ENCODE measurements around the gene GADL1. TPM values are rescaled to one million over a fixed set of nuclear protein-coding genes. Genes with fewer than 3 reads are reported as not detected.

The GADL1 gene
- total RNA-seq, 2 donors from 2014 or later = not detected

DNA sequence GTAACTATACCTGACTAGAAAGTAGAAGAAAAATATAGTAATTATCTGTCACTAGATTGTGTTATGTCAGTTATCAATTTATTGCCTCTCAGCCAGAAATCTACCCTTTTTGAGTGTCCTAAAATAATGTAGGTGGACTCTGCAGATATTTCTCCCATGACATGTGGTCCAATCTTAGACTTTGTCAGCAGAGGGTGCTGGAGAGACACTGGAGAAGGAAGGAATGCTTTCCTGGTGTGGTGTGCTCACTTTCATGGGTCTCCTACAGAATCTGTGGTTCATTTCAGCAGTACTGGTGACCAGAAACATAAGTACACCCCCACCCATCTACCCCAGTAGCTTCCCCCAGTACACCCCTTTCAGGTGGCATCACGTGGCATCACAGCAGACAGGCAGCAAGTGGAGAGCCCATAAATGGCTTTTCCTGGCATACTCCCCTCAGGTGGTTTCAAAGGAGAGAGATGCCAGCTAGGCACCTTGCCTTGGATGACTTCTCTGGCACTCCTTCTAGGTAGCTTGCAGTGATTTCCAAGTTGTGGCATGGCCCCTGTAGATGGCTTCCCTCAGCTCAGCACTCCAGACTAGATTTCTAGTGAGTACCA lies 114.7 kb downstream of the GADL1 start:
- Histone ChIP-seq H3K36me3 (no peaks in the 10 kb centered on the region), H3K4me3 (no peak overlapping the region), H3K9me3 (no peaks in the 10 kb centered on the region), H3K9ac (ENCODE audit: low read depth in 2 of 2, low read length in 2 of 2) (no peak overlapping the region), H3K4me1 (no peaks in the 10 kb centered on the region), H3K27me3 (no peaks in the 10 kb centered on the region), H3K27ac (no peak overlapping the region)
- TF ChIP-seq CTCF (IDR thresholded peaks at IDR 0.05) = peak; percentile 38
- DNase-seq = peak; percentile 36
- intact Hi-C loops (cut with DNase I) = loop anchor here (5.0 to 10.0 kb wide), 2 partner anchors 348 to 985 kb away; no protein-coding TSS in a partner anchor

GRCh38 chr3:30778933-30779332 lies 115.5 kb downstream of the GADL1 start:
- H3K27ac ChIP-seq = no peak overlapping the region
- no peak for TF ChIP-seq CTCF (IDR thresholded peaks at IDR 0.05)
- H3K36me3 ChIP-seq = no peaks in the 10 kb centered on the region
- H3K4me3 ChIP-seq = no peak overlapping the region
- DNase-seq = no peak
- no peak overlapping the region for H3K9ac ChIP-seq (ENCODE audit: low read depth in 2 of 2, low read length in 2 of 2)
- no peaks in the 10 kb centered on the region for H3K9me3 ChIP-seq
- no peaks in the 10 kb centered on the region for H3K27me3 ChIP-seq
- H3K4me1 ChIP-seq = no peaks in the 10 kb centered on the region
- intact Hi-C loops (cut with DNase I) = loop anchor here (10.0 kb wide), 1 partner anchor 986 kb away; no protein-coding TSS in a partner anchor

DNA sequence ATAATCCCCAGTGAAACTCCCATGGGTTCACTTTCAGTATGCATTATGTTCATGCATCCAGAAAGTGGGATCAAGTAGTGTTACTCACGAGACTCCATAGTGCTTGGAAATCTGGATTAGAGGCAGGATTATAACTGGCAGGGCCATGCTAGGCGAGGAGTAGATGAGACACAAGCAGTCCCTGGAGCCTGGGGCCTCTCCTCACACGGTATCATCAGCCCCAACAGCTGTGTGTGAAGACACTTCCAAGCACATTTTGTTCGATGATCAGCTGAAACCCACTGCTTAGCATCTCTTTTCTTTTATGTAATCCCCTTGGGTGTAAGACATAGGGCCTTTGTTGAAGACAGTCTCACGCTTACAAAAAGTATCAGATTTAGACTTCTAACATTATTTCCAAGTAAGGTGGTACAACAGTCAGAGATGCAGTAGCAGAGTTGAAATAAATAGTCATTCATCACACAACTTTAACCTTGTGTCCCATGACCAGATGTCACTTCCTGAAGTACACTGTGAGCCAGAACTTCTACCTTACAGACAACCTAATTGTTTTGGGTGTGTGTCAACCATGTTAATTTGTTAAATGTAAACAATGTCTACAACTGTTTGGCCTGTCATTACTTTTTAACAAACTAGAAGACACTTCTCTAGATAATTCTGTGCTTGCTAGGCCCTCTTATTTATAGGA lies 116.9 kb downstream of the GADL1 start:
- Histone ChIP-seq H3K9me3 (no peaks in the 10 kb centered on the region), H3K4me1 (no peaks in the 10 kb centered on the region), H3K27me3 (no peaks in the 10 kb centered on the region), H3K36me3 (no peaks in the 10 kb centered on the region), H3K27ac (no peak overlapping the region), H3K9ac (ENCODE audit: low read depth in 2 of 2, low read length in 2 of 2) (no peak overlapping the region), H3K4me3 (no peak overlapping the region)
- TF ChIP-seq CTCF (IDR thresholded peaks at IDR 0.05) = no peak
- DNase-seq = no peak
- intact Hi-C loops (cut with DNase I) = loop anchor here (10.0 kb wide), 1 partner anchor 987 kb away; no protein-coding TSS in a partner anchor

- Histone ChIP-seq H3K4me1 (no peaks in the 10 kb centered on the region), H3K27me3 (no peaks in the 10 kb centered on the region), H3K4me3 (no peak overlapping the region), H3K9ac (ENCODE audit: low read depth in 2 of 2, low read length in 2 of 2) (no peak overlapping the region), H3K27ac (no peak overlapping the region), H3K9me3 (no peaks in the 10 kb centered on the region), H3K36me3 (no peaks in the 10 kb centered on the region)
- intact Hi-C loops (cut with DNase I) = loop anchor here (10.0 kb wide), 1 partner anchor 988 kb away; no protein-coding TSS in a partner anchor
- DNase-seq = no peak
- no peak for TF ChIP-seq CTCF (IDR thresholded peaks at IDR 0.05)
Observed at GRCh38 chr3:30776186-30776815, 118.2 kb downstream of the GADL1 start.

- Histone ChIP-seq H3K9ac (ENCODE audit: low read depth in 2 of 2, low read length in 2 of 2) (no peak overlapping the region), H3K36me3 (no peaks in the 10 kb centered on the region), H3K4me1 (no peaks in the 10 kb centered on the region), H3K27me3 (no peaks in the 10 kb centered on the region), H3K27ac (no peak overlapping the region), H3K9me3 (no peaks in the 10 kb centered on the region), H3K4me3 (no peak overlapping the region)
- DNase-seq = no peak
- intact Hi-C loops (cut with DNase I) = loop anchor here (10.0 kb wide), 1 partner anchor 990 kb away; no protein-coding TSS in a partner anchor
- TF ChIP-seq CTCF (IDR thresholded peaks at IDR 0.05) = no peak
Observed at GRCh38 chr3:30775040-30775439, 119.4 kb downstream of the GADL1 start.
